ENCODE data around the gene CLCN1.

The CLCN1 gene

DNA sequence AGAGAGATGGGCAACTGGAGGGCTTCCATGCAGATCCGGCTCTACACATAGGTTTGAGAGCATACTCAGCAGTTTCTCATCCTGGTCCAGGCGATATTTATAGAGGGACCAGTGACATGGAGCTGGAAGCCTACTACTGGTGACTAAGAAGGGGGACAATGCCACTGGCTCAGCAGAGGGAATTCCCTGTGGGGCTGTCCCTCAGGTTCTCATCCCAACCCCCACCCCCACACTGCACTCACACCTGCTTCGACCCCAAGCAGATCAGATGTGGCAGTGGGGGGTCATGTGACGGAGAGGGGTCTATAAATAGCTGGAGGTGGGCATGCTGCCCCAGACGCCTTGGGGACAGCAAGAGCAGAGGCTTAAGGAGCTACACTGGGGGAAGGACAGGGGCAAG lies at the start of gene CLCN1:
Gene CLCN1 (plus strand): TSS at position 336 of the 400 bp plus-strand sequence. CDS start 102 bp downstream, outside the sequence.
- no peaks in the 10 kb centered on the region for H3K36me3 ChIP-seq (replicated peaks; ENCODE audit: insufficient read depth, low read length)
- H3F3A ChIP-seq (ENCODE audit: insufficient read depth, low read length) = no peaks in the 10 kb centered on the region
- no peak within 1 kb of the TSS for H3K4me2 ChIP-seq (ENCODE audit: low read depth, low read length)
- no peak within 1 kb of the TSS for H3K9ac ChIP-seq (ENCODE audit: low read length)
- H3K27ac ChIP-seq (ENCODE audit: low read length) = no peak within 1 kb of the TSS
- no peak for DNase-seq
- no peaks in the 10 kb centered on the region for H3K9me3 ChIP-seq (replicated peaks; ENCODE audit: insufficient read depth, low read length)
- no peaks in the 10 kb centered on the region for H3K27me3 ChIP-seq (replicated peaks; ENCODE audit: insufficient read depth, low read length)
- H2AFZ ChIP-seq (ENCODE audit: low read length) = no peak within 1 kb of the TSS
- no peak for TF ChIP-seq EZH2phosphoT487 (IDR thresholded peaks at IDR 0.05; ENCODE audit: low read length)
- no peaks in the 10 kb centered on the region for H3K9me2 ChIP-seq (replicated peaks; ENCODE audit: insufficient read depth, low read length)
- H3K4me3 ChIP-seq (ENCODE audit: low read length) = no peak within 1 kb of the TSS
- no peaks in the 10 kb centered on the region for H3K79me2 ChIP-seq (ENCODE audit: low read length)
- no peaks in the 10 kb centered on the region for H4K20me1 ChIP-seq (ENCODE audit: insufficient read depth, low read length)
- no peaks in the 10 kb centered on the region for H3K4me1 ChIP-seq (ENCODE audit: low read length)

DNA sequence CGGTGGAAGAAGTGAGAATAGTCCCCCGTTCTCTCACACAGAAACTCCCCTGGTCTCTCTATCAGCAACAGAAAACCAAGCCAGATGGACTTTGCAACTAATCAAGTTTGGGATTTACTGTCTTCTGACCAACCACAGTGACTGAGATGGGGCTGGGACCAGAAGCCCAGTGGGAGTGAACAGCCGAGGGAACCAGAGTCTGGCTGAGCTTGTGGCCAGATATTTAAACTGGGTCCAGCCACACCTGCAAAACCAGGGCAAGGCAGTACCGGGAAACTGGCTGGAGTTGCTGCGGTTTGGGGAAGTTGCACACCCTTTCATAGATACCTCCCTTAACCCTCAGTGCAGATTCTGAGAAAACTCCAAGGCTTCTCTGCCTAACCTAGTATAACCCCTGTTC lies 46.7 kb upstream of the CLCN1 start:
- H3K9me2 ChIP-seq (replicated peaks; ENCODE audit: insufficient read depth, low read length) = no peaks in the 10 kb centered on the region
- 0 out of 2 replicates have a peak, but pooled peaks cover 3% of the 10 kb centered on the region for H3F3A ChIP-seq (ENCODE audit: insufficient read depth, low read length)
- H3K9ac ChIP-seq (ENCODE audit: low read length) = no peak overlapping the region
- H3K9me3 ChIP-seq (replicated peaks; ENCODE audit: insufficient read depth, low read length) = no peaks in the 10 kb centered on the region
- H3K4me1 ChIP-seq (ENCODE audit: low read length) = no peaks in the 10 kb centered on the region
- H3K36me3 ChIP-seq (replicated peaks; ENCODE audit: insufficient read depth, low read length) = 0 out of 2 replicates have a peak, but pooled peaks cover 5% of the 10 kb centered on the region
- no peak overlapping the region for H3K4me3 ChIP-seq (ENCODE audit: low read length)
- H2AFZ ChIP-seq (ENCODE audit: low read length) = no peak overlapping the region
- no peaks in the 10 kb centered on the region for H4K20me1 ChIP-seq (ENCODE audit: insufficient read depth, low read length)
- TF ChIP-seq EZH2 (optimal IDR thresholded peaks at IDR 0.05; ENCODE audit: low read depth, low read length) (no peak), EZH2phosphoT487 (IDR thresholded peaks at IDR 0.05; ENCODE audit: low read length) (no peak)
- TF ChIP-seq, protein P1, sequence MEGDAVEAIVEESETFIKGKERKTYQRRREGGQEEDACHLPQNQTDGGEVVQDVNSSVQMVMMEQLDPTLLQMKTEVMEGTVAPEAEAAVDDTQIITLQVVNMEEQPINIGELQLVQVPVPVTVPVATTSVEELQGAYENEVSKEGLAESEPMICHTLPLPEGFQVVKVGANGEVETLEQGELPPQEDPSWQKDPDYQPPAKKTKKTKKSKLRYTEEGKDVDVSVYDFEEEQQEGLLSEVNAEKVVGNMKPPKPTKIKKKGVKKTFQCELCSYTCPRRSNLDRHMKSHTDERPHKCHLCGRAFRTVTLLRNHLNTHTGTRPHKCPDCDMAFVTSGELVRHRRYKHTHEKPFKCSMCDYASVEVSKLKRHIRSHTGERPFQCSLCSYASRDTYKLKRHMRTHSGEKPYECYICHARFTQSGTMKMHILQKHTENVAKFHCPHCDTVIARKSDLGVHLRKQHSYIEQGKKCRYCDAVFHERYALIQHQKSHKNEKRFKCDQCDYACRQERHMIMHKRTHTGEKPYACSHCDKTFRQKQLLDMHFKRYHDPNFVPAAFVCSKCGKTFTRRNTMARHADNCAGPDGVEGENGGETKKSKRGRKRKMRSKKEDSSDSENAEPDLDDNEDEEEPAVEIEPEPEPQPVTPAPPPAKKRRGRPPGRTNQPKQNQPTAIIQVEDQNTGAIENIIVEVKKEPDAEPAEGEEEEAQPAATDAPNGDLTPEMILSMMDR (IDR thresholded peaks at IDR 0.05; ENCODE audit: low read length) = no peak
- no peak for DNase-seq
- no peak overlapping the region for H3K27ac ChIP-seq (ENCODE audit: low read length)
- no peak overlapping the region for H3K4me2 ChIP-seq (ENCODE audit: low read depth, low read length)
- peaks cover 11% of the 10 kb centered on the region for H3K79me2 ChIP-seq (ENCODE audit: low read length)
- H3K27me3 ChIP-seq (replicated peaks; ENCODE audit: insufficient read depth, low read length) = no peaks in the 10 kb centered on the region

DNA sequence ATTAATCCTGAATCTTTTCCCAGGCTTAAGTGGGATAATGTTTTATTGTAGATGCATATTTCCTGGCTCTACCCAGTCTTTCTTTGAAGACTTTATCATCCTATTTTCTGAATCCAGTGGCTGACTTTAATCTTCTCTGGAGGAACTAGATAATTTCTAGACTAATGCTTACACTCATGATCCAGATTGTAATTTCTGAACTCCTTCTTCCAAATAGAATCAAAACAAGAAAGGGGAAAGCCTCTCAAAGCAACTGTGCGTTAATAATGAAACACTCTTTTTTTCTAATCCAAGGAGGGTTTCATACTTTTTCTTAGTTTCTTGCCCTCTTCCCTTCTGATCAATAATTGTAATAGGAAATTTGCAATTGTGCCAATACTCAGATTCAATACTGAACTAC lies 44.7 kb upstream of the CLCN1 start:
- no peaks in the 10 kb centered on the region for H3K4me1 ChIP-seq (ENCODE audit: low read length)
- no peaks in the 10 kb centered on the region for H4K20me1 ChIP-seq (ENCODE audit: insufficient read depth, low read length)
- no peak overlapping the region for H3K27ac ChIP-seq (ENCODE audit: low read length)
- H3K4me2 ChIP-seq (ENCODE audit: low read depth, low read length) = no peak overlapping the region
- no peaks in the 10 kb centered on the region for H3K9me3 ChIP-seq (replicated peaks; ENCODE audit: insufficient read depth, low read length)
- no peak for TF ChIP-seq EZH2 (optimal IDR thresholded peaks at IDR 0.05; ENCODE audit: low read depth, low read length)
- TF ChIP-seq, protein P1 (IDR thresholded peaks at IDR 0.05; ENCODE audit: low read length) = no peak
- no peak for TF ChIP-seq EZH2phosphoT487 (IDR thresholded peaks at IDR 0.05; ENCODE audit: low read length)
- H3K9me2 ChIP-seq (replicated peaks; ENCODE audit: insufficient read depth, low read length) = no peaks in the 10 kb centered on the region
- no peak overlapping the region for H3K9ac ChIP-seq (ENCODE audit: low read length)
- H3K27me3 ChIP-seq (replicated peaks; ENCODE audit: insufficient read depth, low read length) = no peaks in the 10 kb centered on the region
- H3K4me3 ChIP-seq (ENCODE audit: low read length) = no peak overlapping the region
- 0 out of 2 replicates have a peak, but pooled peaks cover 3% of the 10 kb centered on the region for H3F3A ChIP-seq (ENCODE audit: insufficient read depth, low read length)
- no peak for DNase-seq
- no peaks in the 10 kb centered on the region for H3K79me2 ChIP-seq (ENCODE audit: low read length)
- H3K36me3 ChIP-seq (replicated peaks; ENCODE audit: insufficient read depth, low read length) = 0 out of 2 replicates have a peak, but pooled peaks cover 5% of the 10 kb centered on the region
- no peak overlapping the region for H2AFZ ChIP-seq (ENCODE audit: low read length)

DNA sequence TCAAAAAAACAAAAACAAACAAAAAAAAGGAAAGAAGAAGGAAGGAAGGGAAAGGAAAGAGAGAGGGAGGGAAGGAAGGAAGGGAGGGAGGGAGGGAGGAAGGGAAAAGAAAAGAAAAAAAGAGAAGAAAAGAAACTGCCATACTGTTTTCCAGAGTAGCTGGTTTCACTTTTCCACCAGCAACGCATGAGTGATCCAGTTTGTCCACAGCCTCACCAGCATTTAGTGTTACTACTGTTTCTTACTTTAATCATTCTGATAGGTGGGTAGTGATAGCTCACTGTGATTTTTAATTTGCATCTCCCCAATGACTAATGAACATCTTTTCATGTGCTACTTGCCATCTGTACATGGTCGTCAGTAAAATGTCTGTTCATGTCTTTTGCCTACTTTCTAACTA lies 43.0 kb upstream of the CLCN1 start:
- Histone ChIP-seq H3K4me3 (ENCODE audit: low read length) (no peak overlapping the region), H3K4me2 (ENCODE audit: low read depth, low read length) (no peak overlapping the region), H3K36me3 (replicated peaks; ENCODE audit: insufficient read depth, low read length) (no peaks in the 10 kb centered on the region), H3F3A (ENCODE audit: insufficient read depth, low read length) (0 out of 2 replicates have a peak, but pooled peaks cover 3% of the 10 kb centered on the region), H2AFZ (ENCODE audit: low read length) (no peak overlapping the region), H3K79me2 (ENCODE audit: low read length) (no peaks in the 10 kb centered on the region), H3K27me3 (replicated peaks; ENCODE audit: insufficient read depth, low read length) (no peaks in the 10 kb centered on the region), H3K27ac (ENCODE audit: low read length) (no peak overlapping the region), H3K4me1 (ENCODE audit: low read length) (no peaks in the 10 kb centered on the region), H4K20me1 (ENCODE audit: insufficient read depth, low read length) (no peaks in the 10 kb centered on the region), H3K9me2 (replicated peaks; ENCODE audit: insufficient read depth, low read length) (no peaks in the 10 kb centered on the region), H3K9me3 (replicated peaks; ENCODE audit: insufficient read depth, low read length) (no peaks in the 10 kb centered on the region), H3K9ac (ENCODE audit: low read length) (no peak overlapping the region)
- no peak for DNase-seq
- TF ChIP-seq EZH2phosphoT487 (IDR thresholded peaks at IDR 0.05; ENCODE audit: low read length) = no peak
- no peak for TF ChIP-seq EZH2 (optimal IDR thresholded peaks at IDR 0.05; ENCODE audit: low read depth, low read length)
- TF ChIP-seq, protein P1 (IDR thresholded peaks at IDR 0.05; ENCODE audit: low read length) = no peak
